Measurements from ENCODE around the gene LHFPL6.

GRCh38 chr13:39302820-39303219 is 300.2 kb downstream of the LHFPL6 start:
- TF ChIP-seq GATA3 (IDR thresholded peaks at IDR 0.05; ENCODE audit: low read depth, low read length) = no peak
- TF ChIP-seq GATA2 (IDR thresholded peaks at IDR 0.05; ENCODE audit: low read depth, low read length) = no peak
